Thoracic aorta (tissue), 2 donors: ENCODE results near the gene ANKRD29. TPM values are rescaled to one million over a fixed set of nuclear protein-coding genes. Genes with fewer than 3 reads are reported as not detected.

Experiments
- ATAC-seq: fragments of 150-250 bp; one replicate; pipeline ENCODE4 v1.8.0; 2017; ENCODE audit warnings: low read depth; ENCODE audit not compliant: insufficient number of reproducible peaks, low FRiP score
- DNase-seq: peaks from one replicate; pipeline ENCODE4 v3.0.0-alpha.2; 2020; ENCODE audit warnings: low spot score
- H3K27ac ChIP-seq, 2 donors: fragments of 200-600 bp; sonication (generic); 1 replicate in 1 of 2; 2 replicates in 1 of 2; pipeline ENCODE4 v1.5.1; 2016; ENCODE audit warnings: mild to moderate bottlenecking in 2 of 2, moderate library complexity in 2 of 2
- H3K27me3 ChIP-seq: fragments of 200-600 bp; sonication (generic); replicated peaks from 2 replicates; pipeline ENCODE4 v1.6.0; 2016; ENCODE audit warnings: mild to moderate bottlenecking; ENCODE audit not compliant: insufficient read depth
- H3K36me3 ChIP-seq: fragments of 200-600 bp; sonication (generic); one replicate; pipeline ENCODE4 v1.5.1; 2016
- H3K4me1 ChIP-seq, 2 donors: fragments of 200-600 bp; sonication (generic); 1 replicate in 1 of 2; 2 replicates in 1 of 2; pipeline versions ENCODE4 v1.5.1 to v1.6.0; 2016; ENCODE audit warnings: low read depth in 2 of 2, mild to moderate bottlenecking in 1 of 2; ENCODE audit not compliant: control insufficient read depth in 1 of 2
- H3K4me3 ChIP-seq: fragments of 200-600 bp; sonication (generic); 2 replicates; pipeline ENCODE4 v1.5.1; 2016; ENCODE audit warnings: mild to moderate bottlenecking
- H3K9me3 ChIP-seq: fragments of 200-600 bp; sonication (generic); 2 replicates; pipeline ENCODE4 v1.5.1; 2016
- CTCF ChIP-seq: fragments of 200-600 bp; sonication (generic); IDR thresholded peaks from one replicate; pipeline ENCODE4 v1.5.1; 2019; ENCODE audit warnings: antibody characterized with exemption
- total RNA-seq, 2 donors: library from RNA; depleted of rRNA; stranded (reverse); fragments of >200 nt; gene quantifications; one replicate each; pipeline versions ENCODE4 v1.1.0 to v1.2.3, GENCODE V29; 2016

The ANKRD29 gene
- total RNA-seq, 2 donors from 2014 or later = 5.6 to 15.7 TPM

- no peak for TF ChIP-seq CTCF
- ATAC-seq (no peak), DNase-seq (no peak)
- Histone ChIP-seq H3K27ac (no peak overlapping the region), H3K27me3 (no peaks in the 10 kb centered on the region), H3K4me1 (peaks cover 0 to 10% of the 10 kb centered on the region in 2 donors), H3K4me3 (no peak overlapping the region), H3K36me3 (no peaks in the 10 kb centered on the region), H3K9me3 (no peaks in the 10 kb centered on the region)
These were observed 4.4 kb upstream of the ANKRD29 start for GRCh38 chr18:23667114-23667513.

- H3K27me3 ChIP-seq = peaks cover 12% of the 10 kb centered on the region
- TF ChIP-seq CTCF = no peak
- H3K4me1 ChIP-seq = peaks cover 0 to 16% of the 10 kb centered on the region in 2 donors
- DNase-seq (no peak), ATAC-seq (no peak)
- no peak overlapping the region for H3K4me3 ChIP-seq
- H3K9me3 ChIP-seq = no peaks in the 10 kb centered on the region
- no peak overlapping the region for H3K27ac ChIP-seq
- H3K36me3 ChIP-seq = no peaks in the 10 kb centered on the region
These were observed 2.0 kb upstream of the ANKRD29 start for GRCh38 chr18:23664674-23665073.

- Histone ChIP-seq H3K4me3 (peak overlapping the region; percentile 70), H3K4me1 (peaks cover 0 to 16% of the 10 kb centered on the region in 2 donors), H3K27ac (no peak overlapping the region), H3K9me3 (no peaks in the 10 kb centered on the region), H3K27me3 (peaks cover 12% of the 10 kb centered on the region), H3K36me3 (no peaks in the 10 kb centered on the region)
- TF ChIP-seq CTCF = no peak
- no peak for ATAC-seq
- DNase-seq = no peak
These were observed 889 bp downstream of the ANKRD29 start for GRCh38 chr18:23661735-23662308.

GRCh38 chr18:23658285-23658684, 4.4 kb downstream of the ANKRD29 start:
- Histone ChIP-seq H3K36me3 (no peaks in the 10 kb centered on the region), H3K27ac (no peak overlapping the region), H3K4me1 (peaks cover 0 to 12% of the 10 kb centered on the region in 2 donors), H3K9me3 (no peaks in the 10 kb centered on the region), H3K4me3 (no peak overlapping the region), H3K27me3 (peaks cover 12% of the 10 kb centered on the region)
- ATAC-seq (no peak), DNase-seq (no peak)
- TF ChIP-seq CTCF = no peak

- TF ChIP-seq CTCF = no peak
- Histone ChIP-seq H3K9me3 (no peaks in the 10 kb centered on the region), H3K27ac (no peak overlapping the region), H3K4me3 (no peak overlapping the region), H3K4me1 (no peaks in the 10 kb centered on the region), H3K36me3 (no peaks in the 10 kb centered on the region), H3K27me3 (no peaks in the 10 kb centered on the region)
- no peak for ATAC-seq
- DNase-seq = no peak
These were observed 10.5 kb downstream of the ANKRD29 start for GRCh38 chr18:23652232-23652631.
